Fibroblast of pulmonary artery (primary cell): ENCODE measurements around the gene BABAM2.
A peak's percentile ranks its signal among the peaks of the same experiment; 100 is the strongest.

ENCODE experiments used
- DNase-seq: peaks from one replicate; pipeline ENCODE4 v3.0.0-alpha.2; 2010; ENCODE audit warnings: low read depth
- H3K4me3 ChIP-seq: replicated peaks from 2 replicates; pipeline ENCODE4 v1.5.1; 2011; ENCODE audit warnings: low read depth, mild to moderate bottlenecking, control low read depth, low read length, moderate library complexity
- CTCF ChIP-seq: IDR thresholded peaks from 2 replicates; pipeline ENCODE4 v1.5.1; 2011; ENCODE audit warnings: mild to moderate bottlenecking, control low read depth, low read length, inconsistent platforms; ENCODE audit errors: missing control alignments

BABAM2 gene

GRCh38 chr2:28296904-28297303 lies 406.4 kb downstream of the BABAM2 start:
- peak; percentile 40 for DNase-seq
- no peak for TF ChIP-seq CTCF

GRCh38 chr2:28297531-28297930 lies 407.0 kb downstream of the BABAM2 start:
- H3K4me3 ChIP-seq, result no peak overlapping the region
- DNase-seq, result no peak
- TF ChIP-seq CTCF, result no peak

More at GRCh38 chr2:28296904-28297303, 406.4 kb downstream of the BABAM2 start:
- H3K4me3 ChIP-seq, result no peak overlapping the region

- TF ChIP-seq CTCF, result no peak
- DNase-seq, result no peak
- no peak overlapping the region for H3K4me3 ChIP-seq
Observed at GRCh38 chr2:28298406-28298805, 407.9 kb downstream of the BABAM2 start.

GRCh38 chr2:28300485-28301341 lies 410.2 kb downstream of the BABAM2 start:
- peak overlapping the region; percentile 15 for H3K4me3 ChIP-seq
- no peak for TF ChIP-seq CTCF
- peak; percentile 83 for DNase-seq

- H3K4me3 ChIP-seq, result no peak overlapping the region
- no peak for DNase-seq
- TF ChIP-seq CTCF, result no peak
Observed at GRCh38 chr2:28305202-28305601, 414.7 kb downstream of the BABAM2 start.

- TF ChIP-seq CTCF, result no peak
- DNase-seq, result no peak
- no peak overlapping the region for H3K4me3 ChIP-seq
Observed at GRCh38 chr2:28310107-28310506, 419.6 kb downstream of the BABAM2 start.
